GM04503 (cell line): ENCODE measurements around the gene ARL9.

Experiments
- DNase-seq: peaks from one replicate; pipeline ENCODE4 v3.0.0-alpha.2; 2012; ENCODE audit warnings: low read depth

Gene ARL9, protein sequence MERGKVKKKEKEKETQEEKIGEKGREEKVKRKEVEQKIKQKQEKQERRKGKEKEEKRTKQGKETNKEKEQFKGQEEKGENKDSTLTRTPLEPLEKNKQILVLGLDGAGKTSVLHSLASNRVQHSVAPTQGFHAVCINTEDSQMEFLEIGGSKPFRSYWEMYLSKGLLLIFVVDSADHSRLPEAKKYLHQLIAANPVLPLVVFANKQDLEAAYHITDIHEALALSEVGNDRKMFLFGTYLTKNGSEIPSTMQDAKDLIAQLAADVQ

DNA sequence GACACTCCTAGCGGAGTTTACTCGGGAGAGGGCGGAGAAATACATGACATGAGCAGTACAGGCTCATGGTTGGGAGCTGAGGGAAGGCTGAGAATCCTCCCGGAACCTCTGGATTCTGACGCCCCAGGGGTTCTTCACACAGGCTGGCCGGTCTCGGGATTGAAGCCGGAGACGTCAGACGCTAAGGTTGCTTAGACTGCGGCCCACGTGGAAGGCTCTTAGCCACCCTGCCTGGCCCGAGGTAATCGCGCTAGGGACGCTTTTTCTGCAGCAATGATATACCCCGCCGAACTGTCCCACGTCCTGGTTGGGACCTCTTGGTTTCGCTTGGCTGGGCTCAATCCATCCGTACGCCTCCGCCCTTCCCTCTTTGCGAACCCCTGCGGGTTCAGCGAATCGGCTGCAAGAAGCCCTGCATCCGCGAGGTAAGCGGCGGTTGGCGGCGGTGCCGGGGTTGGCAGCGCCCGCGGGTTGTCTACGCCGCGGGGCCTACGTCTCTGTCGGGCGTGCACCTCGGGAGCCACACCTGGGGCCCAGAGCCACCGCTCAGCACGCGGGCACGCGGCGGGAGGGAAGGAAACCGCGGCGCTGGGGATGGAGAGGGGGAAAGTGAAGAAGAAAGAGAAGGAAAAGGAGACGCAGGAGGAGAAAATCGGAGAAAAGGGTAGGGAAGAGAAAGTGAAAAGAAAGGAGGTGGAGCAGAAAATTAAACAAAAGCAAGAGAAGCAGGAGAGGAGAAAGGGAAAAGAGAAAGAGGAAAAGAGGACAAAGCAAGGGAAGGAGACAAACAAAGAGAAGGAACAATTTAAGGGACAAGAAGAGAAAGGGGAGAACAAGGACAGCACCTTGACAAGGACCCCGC, at the start of gene ARL9:
Gene ARL9, plus strand, starts transcription at position 523 of the 862 bp plus-strand sequence. Its CDS starts 72 bp downstream, at position 595.
- DNase-seq, result peak; percentile 6

DNA sequence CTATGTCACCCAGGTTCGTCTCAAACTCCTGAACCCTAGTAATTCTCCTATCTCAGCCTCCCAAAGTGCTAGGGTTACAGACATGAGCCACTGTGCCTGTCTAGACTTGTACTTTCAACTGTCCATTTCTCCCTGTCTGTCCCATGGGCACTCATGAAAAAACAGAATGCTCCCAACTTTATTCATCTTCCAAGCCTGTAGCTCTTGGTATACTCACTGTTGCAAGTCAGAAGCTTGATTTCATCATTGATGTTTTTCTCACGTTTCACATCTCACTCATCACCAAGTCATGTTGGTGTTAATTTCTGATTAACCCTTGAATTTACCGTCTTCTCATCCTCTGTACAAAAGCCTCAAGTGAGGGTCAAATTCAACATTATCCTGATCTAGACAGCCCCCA, 45.5 kb upstream of the ARL9 start:
- no peak for DNase-seq

DNA sequence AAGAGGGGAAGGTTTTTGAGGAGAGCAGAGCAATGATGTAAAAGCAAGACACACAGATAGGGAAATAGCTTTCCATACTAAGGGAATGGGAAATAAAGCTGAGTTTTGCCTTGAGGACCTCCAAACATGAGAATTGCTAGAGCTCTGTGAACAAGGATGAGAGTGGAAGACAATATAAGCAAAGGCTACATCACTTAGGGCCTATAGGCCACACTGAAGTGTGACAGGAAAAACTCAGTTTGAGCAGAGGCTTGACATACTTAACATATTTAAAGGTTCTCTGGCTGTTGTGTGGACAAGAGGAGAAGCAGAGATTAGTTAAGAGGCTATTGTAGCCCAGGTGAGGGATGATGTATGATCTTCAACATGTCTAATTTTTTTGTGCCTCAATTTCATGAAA, 43.4 kb upstream of the ARL9 start:
- DNase-seq, result no peak

DNA sequence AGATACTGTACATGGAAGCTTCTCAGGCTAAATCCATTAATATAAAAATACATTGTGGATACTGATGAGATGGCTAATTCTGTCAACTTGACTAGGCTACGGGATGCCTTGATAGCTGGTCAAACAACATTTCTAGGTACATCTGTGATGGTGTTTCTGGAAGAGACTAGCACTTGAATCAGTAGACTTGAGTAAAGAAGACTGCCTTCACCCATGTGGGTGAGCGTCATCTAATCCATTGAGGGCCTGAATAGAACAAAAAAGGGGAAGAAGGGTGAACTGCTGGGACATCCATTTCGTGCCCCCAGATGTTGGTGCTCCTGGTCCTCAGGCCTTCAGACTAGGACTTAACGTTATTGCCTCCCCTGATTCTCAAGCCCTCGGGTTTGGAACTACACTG, 41.9 kb upstream of the ARL9 start:
- DNase-seq, result no peak

DNA sequence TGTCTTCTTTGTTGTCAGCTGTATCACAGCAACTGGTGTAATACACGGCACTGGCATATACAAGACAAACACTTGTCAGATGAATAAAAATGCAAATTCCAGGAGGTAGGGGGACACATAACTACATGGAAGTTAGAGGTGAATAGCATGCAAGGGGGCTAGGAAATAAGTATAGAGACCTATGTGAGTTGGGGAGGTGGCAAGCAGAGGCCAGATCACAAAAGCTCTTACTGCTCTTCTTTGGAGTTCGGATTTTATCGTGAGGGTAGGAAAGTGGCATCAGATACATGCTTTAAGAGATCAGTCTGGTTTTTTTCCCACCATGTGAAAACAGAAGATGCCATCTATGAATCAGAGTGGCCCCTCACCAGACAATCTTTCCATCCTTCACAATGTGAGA, 41.0 kb upstream of the ARL9 start:
- DNase-seq, result no peak

DNA sequence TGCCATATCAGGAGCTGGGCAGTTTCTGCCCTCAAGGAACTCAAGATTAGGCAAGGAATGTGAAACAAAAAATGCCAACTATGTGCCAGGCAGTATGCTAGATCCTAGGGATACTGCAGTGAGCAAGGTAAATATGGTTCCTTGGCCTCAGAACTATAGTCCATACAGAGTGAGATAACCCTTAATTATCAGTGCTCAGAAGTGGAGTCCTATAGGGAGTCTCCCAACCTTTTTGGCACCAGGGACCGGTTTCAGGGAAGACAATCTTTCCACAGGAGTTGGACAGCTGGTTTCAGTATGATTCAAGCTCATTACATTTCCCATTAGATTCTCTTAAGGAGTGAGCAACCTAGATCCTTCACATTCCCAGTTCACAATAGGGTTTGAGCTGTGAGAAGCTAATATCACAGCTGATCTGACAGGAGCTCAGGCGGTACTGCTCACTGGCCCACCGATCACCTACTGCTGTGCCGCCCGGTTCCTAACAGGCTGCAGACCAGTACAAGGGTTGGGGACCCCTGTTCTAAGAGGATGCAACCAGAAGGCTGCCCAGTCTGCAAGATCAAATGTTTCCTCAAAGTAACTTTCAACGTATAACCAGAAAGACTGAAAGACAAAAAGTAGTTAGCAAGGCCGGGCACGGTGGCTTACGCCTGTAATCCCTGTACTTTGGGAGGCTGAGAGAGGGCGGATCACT, 39.8 kb upstream of the ARL9 start:
- no peak for DNase-seq

DNA sequence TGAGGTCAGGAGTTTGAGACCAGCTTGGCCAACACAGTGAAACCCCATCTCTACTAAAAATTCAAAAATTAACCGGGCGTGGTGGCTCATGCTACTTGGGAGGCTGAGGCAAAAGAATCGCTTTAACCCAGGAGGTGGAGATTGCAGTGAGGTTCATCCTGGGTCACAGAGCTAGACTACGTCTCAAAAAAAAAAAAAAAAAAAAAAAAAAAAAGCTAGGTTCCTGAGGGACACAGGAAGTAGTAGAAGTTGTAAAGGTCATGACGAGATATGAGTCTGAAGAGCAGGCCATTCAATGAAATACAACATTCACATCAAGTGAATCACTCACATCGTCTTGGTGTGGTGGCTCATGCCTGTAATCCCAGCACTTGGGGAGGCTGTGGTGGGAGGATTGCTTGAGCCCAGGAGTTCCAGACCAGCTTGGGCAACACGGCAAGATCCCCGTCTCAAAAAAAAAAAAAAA, 39.3 kb upstream of the ARL9 start:
- peak; percentile 73 for DNase-seq

DNA sequence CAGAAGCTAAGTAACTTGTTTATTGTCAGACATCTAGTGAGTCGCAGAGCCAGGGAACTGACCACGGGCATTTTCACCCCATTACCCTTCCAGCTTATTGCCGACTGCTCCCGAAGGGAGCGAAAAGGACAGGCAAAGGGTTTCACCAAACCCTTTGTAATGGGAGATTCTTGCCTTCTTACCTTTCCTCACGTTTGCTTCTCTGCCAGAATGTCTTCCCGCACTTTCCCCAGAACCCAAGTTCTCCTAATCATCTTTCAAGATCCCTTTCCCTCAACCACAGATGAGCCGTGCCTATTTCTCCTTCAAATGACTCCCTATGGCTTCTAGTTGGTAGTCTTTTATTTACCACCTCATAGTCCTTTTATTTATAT, 38.7 kb upstream of the ARL9 start:
- no peak for DNase-seq

DNA sequence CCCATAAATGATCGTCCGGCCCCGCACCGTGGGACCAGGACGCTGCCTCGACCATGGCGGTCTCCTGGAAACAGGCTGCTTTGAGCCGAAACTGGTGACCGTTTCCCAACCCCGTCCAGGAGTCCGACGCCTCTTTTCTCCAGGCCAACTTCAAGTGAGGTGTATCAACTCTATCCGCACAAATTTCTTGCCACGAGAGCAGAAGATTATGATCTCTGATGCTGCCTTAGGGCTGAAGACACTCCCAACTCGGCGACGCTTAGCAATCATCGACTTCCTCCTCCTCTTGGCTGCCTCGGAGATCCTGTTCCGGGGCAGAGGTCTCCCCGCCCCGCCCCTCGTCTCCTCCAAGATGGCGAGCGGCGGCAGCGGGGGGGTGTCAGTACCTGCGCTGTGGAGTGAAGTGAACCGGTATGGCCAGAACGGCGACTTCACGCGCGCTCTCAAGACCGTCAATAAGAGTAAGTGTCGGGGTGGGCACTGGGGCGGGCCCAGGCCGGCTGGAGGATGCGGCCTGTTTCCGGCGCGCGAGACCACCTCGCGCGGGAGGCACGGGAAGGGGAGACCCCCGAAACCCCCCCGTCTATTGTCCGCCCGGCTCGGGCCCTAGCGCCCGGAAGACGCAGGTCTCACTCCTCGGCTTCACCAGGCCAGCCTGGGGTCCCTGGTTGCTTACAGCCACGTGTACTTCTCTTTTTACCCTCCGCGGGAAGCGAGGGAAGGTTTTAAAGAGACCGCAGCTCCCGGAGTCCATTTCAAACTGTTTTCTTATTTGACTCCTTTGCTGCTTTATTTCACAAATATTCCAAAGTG, 38.1 kb upstream of the ARL9 start, which contains the start of gene SRP72:
Gene SRP72, plus strand, starts transcription at position 334 of the 813 bp plus-strand sequence. Its CDS starts 19 bp downstream, at position 353.
- DNase-seq, result peak; percentile 53

DNA sequence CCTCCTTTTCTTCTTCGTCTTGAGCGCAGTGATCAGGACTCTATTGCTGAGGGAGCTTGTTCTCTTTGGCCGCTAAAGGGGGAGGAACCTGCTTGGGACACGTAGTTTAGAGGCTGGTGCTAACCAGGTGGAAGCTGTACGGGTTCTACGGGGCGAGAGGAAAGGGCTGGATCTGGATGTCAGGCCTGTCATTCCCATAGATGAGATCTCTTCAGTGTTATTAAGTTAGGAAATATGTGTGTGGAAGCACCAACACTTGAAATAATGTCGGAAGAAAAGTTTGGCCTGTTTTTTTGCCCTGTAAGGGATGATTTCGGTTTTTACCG, 37.5 kb upstream of the ARL9 start:
- DNase-seq, result no peak

DNA sequence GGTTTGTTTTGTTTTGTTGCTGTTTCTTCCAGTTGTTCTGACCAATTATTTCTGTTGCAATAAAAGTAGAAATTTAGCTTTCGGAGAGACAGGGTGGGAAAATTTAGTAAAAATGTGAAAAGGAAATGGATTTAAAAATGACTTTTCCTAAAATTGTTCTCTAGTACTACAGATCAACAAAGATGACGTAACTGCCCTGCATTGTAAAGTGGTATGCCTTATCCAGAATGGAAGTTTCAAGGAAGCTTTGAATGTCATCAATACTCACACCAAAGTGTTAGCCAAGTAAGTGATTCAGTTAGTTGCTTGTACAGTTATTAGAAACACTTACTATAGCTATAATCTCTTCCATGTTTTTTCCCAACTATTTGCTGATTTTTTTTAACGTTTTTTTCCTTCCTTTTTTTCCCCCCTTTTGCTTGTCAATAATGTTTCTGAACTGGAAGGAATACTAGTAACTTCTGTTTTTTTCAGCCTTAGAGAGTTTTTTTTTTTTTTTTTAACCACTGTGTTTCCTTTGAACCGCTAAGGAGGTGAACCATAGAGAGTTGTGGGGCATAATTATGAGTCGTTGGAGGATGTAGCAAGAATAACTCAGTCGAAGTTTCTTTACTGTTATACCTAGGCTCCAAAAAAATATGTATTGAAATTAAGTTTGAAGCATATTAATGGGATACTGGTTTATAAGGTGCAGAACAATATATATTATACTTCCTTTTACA, 35.9 kb upstream of the ARL9 start:
- DNase-seq, result no peak

DNA sequence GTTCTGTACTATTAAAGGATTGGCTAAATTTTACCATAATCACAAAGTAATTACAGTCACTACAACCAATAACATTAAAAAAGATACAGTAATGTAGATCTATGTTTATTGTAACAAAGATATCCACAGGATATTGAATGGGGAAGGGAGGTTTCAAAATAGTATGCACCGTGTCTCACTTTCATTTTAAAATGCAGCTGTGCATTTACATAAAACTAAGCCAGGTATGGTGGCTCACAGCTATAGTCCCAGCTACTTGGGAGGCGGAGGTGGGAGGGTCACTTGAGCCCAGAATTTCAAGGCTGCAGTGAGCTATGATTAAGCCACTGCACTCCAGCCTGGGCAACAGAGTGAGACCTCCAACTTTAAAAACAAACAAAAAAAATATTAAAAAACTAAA, 29.7 kb upstream of the ARL9 start:
- no peak for DNase-seq

DNA sequence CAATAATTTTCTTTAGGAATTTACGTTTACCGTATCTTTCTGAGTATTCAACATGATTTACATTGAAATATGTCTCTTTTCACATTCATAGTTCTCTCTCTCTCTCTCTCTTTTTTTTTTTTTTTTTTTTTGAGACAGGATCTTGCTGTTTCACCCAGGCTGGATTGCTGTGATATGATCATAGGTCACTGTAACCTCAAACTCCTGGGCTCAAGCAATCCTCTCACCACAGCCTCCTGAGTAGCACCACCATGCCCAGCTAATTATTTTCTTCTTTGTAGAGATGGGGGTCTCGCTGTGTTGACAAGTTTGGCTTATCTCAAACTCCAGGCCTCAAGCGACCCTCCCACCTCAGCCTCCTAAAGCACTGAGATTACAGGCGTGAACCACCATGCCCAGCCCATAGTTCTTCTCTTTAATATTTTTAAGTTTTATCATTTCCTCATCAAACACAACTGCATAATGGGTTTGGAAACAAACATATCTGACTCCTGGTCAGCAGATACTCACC, 28.3 kb upstream of the ARL9 start:
- DNase-seq, result no peak

DNA sequence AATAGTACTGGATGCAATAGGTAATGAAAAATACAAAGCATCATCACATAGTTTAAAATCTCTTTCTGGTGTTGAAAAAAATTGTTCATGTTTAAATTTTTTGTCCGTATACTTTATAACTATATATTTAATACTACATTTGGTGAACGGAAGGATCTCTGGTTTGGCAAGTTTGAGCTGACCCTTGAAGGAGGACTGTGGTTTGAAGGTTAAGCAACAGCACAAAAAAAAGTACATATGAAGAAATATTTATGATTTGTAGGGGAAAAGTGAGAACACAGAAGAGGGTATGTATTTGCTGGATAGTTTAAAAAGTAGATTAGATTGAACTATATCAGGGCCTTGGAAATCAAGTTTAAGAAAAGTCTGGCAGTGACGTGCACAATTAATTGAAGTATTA, 24.9 kb upstream of the ARL9 start:
- no peak for DNase-seq

DNA sequence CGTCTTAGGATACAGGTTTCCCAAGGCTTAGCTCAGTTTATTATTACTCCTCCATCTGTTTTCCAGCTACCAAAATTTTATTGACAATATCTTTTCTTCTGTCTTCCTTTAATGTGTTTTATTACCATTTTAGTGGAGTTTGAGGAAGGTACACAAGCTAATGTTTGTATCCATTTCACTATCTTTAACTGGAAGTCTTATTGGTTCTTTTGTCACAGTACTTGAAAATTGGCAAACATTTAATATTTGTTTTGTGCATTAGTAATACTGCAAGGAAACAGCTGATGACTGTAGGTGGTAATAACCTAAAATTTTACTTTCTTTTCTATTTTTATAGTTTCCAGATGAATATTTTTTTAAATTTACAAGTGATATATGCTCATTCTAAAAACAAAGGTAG, 9.3 kb upstream of the ARL9 start:
- DNase-seq, result no peak

DNA sequence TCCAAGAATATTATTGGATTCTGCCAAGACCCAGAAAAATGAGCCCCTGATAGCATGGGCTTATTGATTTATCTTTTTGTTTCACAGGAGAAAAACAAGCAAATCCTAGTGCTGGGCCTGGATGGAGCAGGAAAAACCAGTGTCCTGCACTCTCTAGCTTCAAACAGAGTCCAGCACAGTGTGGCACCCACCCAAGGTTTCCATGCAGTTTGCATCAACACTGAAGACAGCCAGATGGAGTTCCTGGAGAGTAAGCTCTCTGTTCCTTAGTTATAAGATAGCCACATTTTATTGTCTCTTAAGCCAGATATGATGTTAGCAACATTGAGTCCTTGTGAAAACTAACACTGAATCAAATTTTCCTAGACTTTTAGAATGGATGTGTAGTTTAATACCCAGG, 5.5 kb downstream of the ARL9 start:
- no peak for DNase-seq

DNA sequence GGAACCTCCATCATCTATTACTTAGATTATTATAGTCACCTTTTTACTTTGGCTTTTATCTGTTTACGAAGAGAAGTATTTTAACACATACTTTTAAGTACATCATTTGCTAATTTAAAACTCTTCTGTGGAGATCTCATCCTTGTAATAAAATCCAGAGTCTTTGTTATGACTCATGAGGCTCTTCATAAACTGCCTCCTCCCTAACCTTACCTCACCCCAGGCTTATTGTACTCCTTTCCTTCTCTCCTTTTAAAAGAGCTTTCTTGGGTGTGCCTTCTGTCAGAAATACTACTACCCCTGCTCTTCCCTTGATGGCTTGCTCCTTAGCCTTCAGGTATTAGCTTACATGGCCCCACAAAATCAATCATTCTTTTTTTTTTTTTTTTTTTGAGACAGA, 6.6 kb downstream of the ARL9 start:
- DNase-seq, result no peak

DNA sequence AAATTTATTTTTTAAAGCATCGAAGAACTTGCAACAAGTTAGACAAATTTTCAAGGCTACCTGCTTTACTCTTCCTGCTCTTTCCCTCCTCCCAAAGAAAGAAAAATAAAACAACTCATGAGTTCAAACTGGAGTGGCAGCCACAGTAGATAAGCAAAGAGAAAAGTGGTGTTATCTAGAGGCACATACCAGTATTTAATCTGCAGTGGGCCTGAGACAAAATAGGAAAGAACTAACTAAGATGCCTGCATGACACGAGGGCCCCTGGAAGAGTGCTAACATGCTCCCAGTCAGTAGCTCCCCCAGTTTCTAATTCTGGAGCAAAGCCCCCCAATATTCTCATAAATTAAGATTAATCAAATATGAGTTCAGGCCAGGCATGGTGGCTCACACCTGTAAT, 7.9 kb downstream of the ARL9 start:
- DNase-seq, result no peak

DNA sequence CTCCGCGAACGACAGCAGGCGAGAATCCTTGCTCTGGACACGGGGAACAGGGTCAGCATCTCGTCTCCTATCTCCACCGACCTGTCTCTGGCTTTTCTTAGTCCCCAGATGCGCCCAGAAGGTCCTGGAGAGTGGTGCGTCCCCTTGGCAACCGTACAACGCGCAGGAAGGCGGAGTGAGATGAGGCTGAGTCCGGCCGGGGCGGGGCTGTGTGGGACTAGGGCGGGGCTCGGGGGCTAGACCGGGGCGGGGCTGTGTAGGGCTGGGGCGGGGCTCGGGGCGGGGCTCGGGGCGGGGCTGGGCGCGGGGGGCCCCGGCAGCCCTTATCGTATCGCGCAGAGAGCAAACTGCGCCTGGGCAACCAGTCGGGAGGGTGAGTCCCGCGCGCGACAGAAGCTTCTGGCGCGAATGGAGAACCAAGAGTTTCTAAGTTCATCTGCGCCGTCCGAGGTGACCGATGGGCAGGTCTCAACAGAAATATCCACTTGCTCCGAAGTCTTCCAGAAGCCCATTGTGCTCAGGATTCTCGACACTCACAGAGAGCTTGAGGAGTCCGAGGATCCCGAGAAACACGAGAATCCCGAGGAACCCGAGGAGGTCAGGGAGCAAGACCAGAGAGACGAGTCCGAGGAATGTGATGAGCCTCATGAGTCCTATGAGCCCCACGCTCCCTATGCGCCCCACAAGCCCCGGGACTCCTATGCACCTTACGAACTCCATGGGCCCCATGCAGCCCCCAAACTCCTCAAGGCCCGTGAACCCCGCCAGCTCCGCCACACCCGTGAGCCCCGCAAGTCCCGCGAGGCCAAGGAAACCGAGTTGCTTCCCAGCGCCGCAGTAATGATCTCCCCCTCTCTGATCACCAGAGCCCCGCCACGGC, 24.9 kb downstream of the ARL9 start:
- no peak for DNase-seq

DNA sequence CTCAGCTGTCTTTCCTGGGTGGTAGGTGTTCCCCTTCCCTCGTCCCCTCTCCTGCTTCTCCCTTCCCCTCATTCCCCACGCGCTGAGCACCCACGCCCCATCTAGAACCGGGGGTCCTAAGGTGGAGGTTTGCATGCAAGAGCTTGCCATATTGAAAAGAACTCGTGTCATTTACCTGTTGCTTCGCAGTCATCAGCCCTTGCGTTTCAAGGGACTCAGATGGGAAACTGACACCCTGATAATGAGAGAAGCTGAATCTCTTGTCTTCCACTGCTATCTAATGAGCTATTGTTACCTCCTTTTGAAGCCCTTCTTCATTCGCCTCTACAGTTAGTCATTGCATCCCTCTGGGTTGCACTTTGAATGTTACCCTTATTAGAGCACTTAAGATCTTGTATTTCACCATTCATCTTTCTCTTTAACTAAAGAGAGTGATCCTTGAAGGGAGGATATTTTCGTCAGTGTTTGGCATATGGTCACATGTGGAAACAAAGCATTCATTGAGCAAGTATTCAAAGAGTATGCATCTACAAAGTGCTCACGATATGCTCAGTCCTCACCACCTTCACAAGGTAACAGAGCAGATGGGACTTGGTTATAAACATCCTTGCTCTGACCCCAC, 25.7 kb downstream of the ARL9 start:
- no peak for DNase-seq
